ENCODE measurements around the gene DBP.

The DBP gene

GRCh38 chr19:48587387-48587786 is 49.8 kb downstream of the DBP start:
- H3K4me3 ChIP-seq (replicated peaks; ENCODE audit: low read depth, low read length), result no peak overlapping the region

GRCh38 chr19:48582168-48582567 is 55.0 kb downstream of the DBP start:
- DNase-seq (ENCODE audit: low read depth), result no peak
- H3K4me3 ChIP-seq (replicated peaks; ENCODE audit: low read depth, low read length), result no peak overlapping the region
- no peak for TF ChIP-seq CTCF (IDR thresholded peaks at IDR 0.05; ENCODE audit: low read length, missing control alignments)

More at GRCh38 chr19:48587387-48587786, 49.8 kb downstream of the DBP start:
- no peak for DNase-seq (ENCODE audit: low read depth)
- no peak for TF ChIP-seq CTCF (IDR thresholded peaks at IDR 0.05; ENCODE audit: low read length, missing control alignments)
